ENCODE measurements around the gene PMEPA1.

- TF ChIP-seq EP300 (IDR thresholded peaks at IDR 0.05) (no peak), CTCF (IDR thresholded peaks at IDR 0.05) (no peak), POLR2A (IDR thresholded peaks at IDR 0.05) (no peak)
Observed at GRCh38 chr20:57717797-57718196, 8.0 kb upstream of the PMEPA1 start.
